ENCODE data around the gene BNIP1.

DNA sequence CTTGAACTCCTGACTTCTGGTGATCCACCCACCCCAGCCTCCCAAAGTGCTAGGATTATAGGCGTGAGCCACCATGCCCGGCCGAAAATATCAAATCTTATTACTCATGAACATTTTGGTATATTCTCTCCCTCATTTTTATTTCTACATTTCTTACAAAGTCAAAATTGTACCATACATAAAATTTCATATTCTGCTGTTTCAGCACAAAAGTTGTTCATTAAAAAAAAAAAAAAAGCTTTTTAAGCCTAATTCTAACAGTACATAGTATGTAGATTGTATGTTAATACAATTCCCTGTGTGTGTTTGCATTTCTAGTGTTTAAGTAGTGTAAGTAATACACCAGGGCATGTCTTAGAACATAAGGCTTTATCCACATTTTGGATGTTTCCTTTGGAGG, 14.9 kb downstream of the BNIP1 start:
- TF ChIP-seq, protein P1, sequence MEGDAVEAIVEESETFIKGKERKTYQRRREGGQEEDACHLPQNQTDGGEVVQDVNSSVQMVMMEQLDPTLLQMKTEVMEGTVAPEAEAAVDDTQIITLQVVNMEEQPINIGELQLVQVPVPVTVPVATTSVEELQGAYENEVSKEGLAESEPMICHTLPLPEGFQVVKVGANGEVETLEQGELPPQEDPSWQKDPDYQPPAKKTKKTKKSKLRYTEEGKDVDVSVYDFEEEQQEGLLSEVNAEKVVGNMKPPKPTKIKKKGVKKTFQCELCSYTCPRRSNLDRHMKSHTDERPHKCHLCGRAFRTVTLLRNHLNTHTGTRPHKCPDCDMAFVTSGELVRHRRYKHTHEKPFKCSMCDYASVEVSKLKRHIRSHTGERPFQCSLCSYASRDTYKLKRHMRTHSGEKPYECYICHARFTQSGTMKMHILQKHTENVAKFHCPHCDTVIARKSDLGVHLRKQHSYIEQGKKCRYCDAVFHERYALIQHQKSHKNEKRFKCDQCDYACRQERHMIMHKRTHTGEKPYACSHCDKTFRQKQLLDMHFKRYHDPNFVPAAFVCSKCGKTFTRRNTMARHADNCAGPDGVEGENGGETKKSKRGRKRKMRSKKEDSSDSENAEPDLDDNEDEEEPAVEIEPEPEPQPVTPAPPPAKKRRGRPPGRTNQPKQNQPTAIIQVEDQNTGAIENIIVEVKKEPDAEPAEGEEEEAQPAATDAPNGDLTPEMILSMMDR (conservative IDR thresholded peaks at IDR 0.05; ENCODE audit: low read length), result no peak
- TF ChIP-seq EZH2phosphoT487 (IDR thresholded peaks at IDR 0.05; ENCODE audit: borderline replicate concordance), result no peak
